Stimulated activated CD4-positive, alpha-beta T cell treated with anti-CD3 and anti-CD28 coated beads, Interleukin-4, amount 100 ng/mL, for 1 hour (primary cell): ENCODE measurements around the gene OTOG.

ENCODE experiments used
- DNase-seq: peaks from one replicate; pipeline ENCODE4 v3.0.0-alpha.2; 2020

Gene OTOG

DNA sequence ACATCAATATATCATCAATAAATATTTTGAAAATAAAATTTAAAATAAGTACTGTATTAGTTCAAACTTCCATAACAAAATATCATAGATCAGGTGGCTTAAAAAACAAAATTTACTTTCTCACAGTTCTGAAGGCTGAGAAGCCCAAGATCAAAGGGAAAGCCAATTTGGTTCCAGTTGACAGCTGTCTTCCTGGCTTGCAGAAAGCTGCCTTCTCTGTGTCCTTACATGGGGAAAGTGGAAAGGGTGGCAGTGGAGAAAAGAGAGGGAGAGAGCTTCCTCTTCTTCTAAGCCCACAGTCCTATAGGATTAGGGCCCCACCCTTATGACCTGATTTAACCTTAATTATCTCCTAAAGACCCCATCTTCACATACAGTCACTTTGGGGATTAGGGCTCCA is 121.1 kb downstream of the OTOG start:
- no peak for DNase-seq

DNA sequence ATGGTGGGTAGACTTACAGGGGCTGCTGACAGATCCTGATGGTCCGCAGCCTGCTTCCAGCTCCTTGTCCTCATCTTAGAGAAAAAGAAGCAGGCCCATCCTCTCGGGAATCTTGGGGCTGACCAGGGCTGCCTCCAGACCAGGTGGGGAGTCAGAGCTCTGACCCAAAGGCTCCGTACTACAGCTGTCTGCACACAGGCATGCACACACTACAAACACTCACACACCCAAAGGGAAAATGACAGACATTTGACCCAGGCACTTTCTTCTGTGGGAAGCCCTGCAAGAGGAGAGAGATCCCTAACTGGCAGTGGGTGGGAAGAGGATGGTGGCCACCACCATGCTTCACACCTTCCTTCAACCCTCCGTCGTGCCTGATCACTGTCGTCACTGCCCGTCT is 125.4 kb downstream of the OTOG start:
- no peak for DNase-seq

GRCh38 chr11:17673951-17674350 is 126.9 kb downstream of the OTOG start:
- DNase-seq, result no peak

DNA sequence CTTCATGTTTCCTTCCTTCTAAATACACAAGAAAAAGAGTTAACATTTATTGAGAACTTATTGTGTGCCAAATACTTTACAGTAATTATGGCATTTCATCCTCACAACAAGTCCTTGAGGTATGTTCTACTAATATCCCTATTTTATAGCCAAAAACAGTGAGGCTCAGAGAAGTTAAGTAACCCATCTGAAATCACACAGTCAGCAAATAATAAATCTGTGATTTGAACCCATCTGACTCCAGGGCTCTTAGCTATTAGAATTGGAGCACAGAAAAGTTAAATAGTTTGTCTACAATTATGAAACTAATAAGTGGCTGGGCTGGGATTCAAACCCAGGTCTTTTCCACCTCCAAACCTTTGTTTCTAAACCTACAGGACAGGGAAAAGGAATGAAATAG is 135.8 kb downstream of the OTOG start:
- no peak for DNase-seq

DNA sequence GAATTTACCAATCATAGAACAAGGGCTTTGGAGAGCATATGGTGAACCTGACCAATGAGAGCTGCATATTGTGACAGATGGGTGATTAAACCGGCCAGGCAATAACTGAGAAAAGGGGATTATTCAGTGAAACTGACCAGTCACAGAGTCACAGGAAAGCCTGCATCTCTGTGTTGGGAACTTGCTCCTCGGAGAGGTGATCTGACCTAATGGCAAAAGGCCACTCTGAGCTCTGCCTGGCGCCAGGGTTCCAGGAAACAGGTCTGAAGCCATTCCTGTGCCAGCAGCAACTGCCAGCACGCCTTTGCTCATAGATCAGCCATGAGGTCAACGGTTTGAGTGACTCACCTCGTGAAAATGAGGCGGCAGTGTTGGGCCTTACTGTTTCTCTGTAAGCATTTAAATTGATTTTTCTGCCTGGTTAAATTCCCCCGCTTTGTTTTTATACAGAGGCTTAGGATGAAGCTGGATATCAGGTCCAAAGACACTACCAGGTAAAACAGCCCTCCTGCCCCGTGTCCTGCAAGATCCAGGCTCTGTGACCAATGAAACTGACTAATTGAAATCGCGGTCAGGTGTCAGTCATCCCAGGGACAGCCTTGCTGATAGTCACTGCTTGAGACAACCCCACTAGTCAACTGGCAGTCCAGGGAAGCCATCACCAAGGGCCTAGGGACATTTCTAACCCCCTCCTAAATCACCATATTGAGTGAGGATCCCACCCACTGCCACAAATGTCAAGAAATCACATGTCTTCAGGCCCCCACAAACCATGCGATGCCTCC is 136.5 kb downstream of the OTOG start:
- no peak for DNase-seq

GRCh38 chr11:17684550-17684949 is 137.5 kb downstream of the OTOG start:
- DNase-seq, result no peak

GRCh38 chr11:17686231-17686980 is 139.3 kb downstream of the OTOG start:
- DNase-seq, result no peak

- DNase-seq, result no peak
Measured at GRCh38 chr11:17687946-17688670, 141.0 kb downstream of the OTOG start.

DNA sequence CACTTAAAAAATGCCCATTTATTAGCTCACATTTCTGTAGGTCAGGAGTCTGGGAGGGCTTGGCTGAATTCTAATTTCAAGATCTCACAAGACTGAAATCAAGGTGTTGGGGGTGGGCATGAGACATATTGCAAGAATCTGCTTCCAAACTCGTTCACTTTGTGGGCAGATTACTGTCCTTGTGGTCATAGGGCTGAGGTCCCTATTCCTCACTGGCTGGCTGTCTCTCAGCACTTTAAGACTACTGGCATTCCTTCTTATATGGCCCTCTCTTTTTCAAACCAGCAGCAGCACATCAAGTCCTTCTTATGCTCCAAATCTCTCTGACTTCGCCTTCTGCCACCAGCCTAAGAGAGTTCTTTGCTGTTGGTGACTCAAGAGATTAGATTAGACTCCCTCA is 144.5 kb downstream of the OTOG start:
- DNase-seq, result no peak

- no peak for DNase-seq
Measured at GRCh38 chr11:17691976-17692375, 144.9 kb downstream of the OTOG start.

- DNase-seq, result no peak
Measured at GRCh38 chr11:17692931-17693330, 145.9 kb downstream of the OTOG start.

DNA sequence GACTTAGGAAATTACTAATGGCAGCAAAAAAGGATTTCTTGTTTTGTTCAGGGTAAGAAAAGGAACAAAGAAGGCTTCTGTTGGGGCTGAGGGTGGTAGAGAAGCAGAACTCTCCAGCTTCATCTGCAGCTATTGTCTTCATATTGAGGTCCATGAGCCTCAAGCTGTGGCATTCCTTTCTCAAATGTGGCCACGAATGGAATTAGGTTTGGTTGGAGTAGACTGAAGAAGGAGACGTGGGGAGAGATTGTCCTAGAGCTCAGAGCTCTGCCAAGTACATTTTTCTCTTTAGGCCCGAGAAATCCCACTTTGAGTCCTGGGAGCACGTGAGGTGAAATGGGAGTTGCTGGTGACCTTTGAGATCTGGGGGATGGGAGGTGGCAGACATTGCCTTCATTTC is 146.5 kb downstream of the OTOG start:
- DNase-seq, result no peak

DNA sequence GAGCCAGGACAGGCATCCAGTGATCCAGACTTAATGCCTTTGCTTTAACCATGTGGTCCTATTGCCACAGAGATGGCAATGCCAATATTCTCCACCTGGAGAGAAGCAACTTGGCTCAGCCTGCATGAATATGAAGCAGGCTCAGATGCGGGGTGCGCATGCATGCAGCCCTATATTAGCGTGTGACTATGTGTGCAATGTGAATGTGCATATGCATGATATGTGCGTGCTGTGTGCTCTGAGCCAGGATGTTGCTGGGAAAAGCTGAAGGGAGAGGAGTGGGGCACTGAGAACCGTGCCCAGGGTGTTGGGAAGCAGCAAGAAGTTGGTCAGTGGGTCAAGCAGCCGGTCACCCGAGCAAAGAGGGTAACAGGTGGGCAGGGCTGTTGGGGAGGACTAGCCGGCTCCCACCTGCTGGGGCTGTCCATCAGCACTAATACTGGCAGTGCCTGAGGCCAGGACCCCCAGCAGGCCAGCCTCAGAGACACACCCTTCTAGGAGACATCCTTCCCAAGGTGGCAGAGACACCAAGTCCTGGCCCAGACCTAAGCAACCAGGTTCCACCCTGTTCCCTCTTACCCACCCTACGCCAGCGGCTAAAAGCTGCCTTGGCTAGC is 147.5 kb downstream of the OTOG start:
- no peak for DNase-seq

DNA sequence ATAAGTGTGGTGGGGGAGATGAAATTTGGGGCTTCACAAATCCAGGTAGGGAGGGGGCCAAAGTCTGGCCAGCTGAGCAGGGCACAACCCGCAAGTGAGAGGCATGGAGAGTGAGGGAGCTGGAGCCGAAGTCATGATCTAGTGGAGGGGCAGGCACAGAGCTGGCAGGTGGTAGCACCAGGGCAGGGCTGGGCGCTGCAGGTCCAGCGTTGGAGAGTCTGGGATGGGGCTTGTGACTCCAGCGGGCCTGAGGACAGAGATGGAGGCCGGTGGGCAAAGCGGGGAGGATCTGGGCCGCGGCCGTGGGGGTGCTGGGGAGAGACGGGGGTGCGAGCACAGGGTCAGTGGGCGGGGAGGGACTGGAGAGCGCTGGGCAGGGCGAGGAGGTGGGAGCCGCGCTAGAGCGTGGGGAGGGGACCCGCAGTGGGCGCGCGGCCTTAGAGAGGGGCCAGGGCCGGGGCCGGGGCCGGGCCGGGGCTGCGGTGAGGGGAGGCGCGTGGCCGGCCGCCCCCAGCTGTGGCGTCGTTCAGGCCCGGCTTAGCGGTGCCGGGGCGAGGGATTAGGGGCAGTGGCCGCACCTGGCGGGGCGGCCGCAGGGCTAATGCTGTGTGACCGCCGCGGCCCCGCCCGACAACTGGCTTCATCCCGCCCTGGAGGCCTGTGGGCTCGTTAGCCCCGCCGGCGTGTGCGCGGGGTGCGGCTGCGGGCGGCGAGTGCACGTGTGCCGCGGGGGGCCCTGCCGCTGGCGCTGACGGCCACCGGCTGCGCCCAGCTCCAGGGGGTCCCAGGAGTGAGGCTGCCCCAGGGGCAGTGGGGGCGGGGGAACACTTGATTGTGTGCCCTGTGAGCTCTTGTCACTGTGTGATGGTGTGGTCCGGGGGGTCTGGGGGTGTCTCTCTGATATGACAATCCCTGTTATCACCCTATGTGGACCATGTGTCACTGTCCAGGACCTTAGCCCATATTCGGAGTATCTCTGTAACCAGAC is 148.7 kb downstream of the OTOG start:
- no peak for DNase-seq

DNA sequence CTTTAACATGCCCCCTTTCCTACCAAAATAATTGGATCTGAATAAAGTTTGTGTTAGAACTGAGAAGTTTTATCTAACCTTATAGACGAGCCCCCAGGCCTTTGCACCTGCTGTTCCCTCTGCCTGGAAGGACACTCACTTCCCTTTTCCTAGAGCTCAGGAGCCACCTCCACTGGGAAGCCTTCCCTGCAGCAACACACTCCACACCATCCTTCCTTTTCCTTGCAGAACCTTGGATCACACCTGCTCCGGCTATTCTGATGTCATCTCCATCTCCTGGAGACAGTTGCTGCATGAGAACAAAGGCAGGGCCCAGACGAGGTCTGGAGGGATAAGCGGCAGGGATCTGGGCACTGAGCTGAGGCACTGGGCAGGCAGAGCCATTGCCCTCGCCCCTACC is 149.7 kb downstream of the OTOG start:
- DNase-seq, result no peak
